Activated effector memory CD4-positive, alpha-beta T cell treated with anti-CD3 and anti-CD28 coated beads, Interleukin-2, amount 50 U/mL, for 16 hours (primary cell): Measurements from ENCODE around the gene CCT4.
"Not testable (repeated sequence)": the region's sequence is repeated elsewhere in the genome, so short reads cannot be mapped to it uniquely, and the experiment has no call there.

Experiments used
- DNase-seq: peaks from one replicate; pipeline ENCODE4 v3.0.0-alpha.2; 2020

CCT4 gene, protein sequence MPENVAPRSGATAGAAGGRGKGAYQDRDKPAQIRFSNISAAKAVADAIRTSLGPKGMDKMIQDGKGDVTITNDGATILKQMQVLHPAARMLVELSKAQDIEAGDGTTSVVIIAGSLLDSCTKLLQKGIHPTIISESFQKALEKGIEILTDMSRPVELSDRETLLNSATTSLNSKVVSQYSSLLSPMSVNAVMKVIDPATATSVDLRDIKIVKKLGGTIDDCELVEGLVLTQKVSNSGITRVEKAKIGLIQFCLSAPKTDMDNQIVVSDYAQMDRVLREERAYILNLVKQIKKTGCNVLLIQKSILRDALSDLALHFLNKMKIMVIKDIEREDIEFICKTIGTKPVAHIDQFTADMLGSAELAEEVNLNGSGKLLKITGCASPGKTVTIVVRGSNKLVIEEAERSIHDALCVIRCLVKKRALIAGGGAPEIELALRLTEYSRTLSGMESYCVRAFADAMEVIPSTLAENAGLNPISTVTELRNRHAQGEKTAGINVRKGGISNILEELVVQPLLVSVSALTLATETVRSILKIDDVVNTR

DNA sequence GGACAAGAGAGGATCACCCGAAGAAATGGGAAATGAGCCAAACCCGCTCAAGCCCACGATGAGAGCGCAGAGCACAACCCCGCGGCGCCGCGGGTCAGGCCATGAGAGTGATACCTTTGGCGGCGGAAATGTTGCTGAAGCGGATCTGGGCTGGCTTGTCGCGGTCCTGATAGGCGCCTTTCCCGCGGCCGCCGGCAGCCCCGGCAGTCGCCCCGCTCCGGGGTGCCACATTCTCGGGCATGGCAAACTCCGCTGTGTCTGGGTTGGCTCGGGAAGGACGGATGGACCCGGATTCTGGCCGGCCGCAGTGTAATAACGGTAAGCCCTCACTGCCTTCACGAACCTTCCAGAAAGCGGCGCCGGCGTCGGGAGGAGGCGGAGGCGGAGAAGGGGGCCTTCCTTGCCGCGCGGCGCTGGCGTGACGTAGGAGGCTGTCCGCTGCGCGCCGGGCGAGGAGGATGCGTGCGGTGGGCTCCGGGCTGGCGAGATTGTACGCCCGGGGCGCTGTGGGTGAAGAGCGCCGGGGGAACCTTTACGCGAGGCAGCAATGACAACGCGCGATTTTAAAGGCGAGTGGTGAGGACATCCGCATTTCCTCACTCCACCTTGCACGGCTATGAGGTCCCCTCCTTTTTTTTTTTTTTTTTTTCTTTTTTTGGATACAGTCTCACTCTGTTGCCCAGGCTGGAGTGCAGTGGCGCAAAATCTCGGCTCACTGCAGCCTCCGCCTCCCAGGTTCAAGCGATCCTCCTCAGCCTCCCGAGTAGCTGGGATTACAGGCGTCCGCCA lies at the start of gene CCT4:
Gene CCT4 (minus strand): TSS at position 390 of the 789 bp plus-strand sequence. CDS start 149 bp downstream, at position 241.
- peak; percentile 97 for DNase-seq

DNA sequence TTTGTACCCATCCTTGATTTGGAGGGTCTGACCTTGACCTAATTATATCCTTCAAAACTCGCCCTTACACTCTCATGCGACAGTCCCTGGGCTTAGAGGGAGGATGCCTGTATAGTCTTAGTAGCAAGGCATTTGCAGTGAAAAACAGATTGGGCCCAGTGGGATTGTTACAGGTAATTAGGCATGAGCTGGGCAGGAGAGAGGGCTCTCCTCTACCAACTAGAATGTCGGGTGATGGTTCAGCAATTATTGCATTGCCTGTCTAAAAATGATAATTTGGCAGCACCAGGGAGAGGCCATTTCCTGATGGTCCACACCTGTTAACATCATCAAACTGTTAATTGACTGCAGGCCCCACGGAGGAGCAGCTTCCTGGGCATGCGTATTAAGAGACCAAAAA lies 49.4 kb upstream of the CCT4 start:
- no peak for DNase-seq

DNA sequence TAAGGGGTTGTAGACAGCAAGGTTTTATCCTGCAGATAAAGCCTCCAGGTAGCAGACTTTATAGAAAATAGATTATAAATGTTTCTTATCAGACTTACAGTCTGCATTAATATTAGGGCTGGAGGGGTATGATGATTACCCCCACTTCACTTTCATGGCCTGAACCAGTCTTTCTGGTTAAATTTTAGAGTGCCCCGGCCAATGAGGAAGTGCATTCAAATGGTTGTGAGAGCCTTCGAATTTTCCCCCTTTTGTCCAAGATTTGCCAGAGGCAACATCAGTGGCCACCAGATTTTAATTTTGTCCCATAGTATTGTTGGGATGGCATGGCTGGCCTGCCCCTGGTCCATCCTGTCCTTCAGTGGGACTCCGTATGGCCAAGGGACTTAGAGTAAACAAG lies 48.6 kb upstream of the CCT4 start:
- no peak for DNase-seq

DNA sequence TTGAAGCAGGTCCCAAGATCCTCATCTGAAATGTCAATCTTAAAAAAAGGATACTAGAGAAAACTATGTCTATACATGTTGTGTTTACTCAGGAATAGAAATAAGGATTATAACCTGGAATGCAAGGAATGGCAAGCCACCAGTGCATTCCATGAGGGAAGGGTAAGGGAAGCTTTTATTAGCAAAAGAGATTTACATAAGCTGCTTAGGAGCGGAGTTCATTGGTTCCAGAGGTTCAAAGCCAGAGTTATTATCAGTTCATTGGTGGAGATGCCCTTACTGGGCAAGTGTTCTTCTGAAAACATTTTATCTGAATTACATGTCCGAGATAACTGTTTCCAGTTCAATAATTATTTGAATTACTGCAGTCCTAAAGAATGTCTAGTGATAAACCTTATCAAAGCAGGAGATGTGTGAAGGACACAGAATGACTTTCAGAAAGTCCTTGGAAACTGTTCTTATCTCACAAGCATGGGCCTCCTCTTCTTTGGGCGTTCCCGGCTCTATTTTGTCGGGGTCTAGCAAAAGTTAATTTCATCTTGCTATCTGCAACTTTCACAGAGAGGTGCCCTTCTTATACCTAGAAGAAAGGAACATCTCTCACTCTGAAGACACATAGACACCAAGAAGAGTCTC lies 40.5 kb upstream of the CCT4 start:
- DNase-seq = no peak

DNA sequence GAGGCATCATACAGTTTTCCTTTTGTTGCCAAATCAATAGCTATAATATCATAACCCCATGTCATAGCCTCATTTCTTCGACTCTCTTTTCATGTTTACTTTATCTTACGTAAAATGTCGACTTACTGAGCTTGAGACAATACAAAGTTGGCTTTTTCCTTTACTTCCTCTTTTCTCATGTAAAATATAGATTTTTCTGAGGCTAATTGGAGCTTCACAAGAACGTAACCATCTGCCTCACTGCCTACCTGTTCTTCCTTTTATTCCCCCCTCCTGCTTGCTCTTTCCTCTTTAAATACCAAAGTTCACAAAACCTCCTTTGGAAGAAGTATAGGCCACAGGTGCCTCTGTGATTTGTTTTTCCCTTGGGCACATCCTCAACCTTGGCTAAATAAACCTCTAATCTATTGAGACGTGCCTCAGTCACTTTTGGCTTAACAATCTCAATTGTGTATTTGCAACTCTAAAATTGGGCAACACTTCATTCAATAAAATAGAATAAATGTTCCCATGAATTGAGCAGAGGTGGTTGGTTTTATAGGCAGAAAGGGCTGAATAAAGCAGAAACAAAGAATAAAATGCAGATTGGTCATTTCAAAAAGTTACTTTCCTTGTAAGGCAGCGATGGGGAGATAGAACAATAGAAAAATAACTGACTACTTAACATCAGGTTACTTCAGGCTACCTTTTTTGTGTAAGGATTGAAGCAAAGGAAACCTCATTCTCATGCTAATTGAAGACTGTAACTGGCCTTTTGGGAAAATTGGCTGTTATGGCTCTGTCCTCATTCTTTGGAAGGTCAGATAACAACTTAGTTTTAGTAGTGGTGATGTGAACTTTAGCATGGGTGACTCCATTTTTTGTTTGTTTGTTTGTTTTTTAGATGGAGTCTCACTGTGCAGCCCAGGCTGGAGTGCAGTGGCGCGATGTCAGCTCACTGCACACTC lies 38.3 kb upstream of the CCT4 start:
- no peak for DNase-seq

DNA sequence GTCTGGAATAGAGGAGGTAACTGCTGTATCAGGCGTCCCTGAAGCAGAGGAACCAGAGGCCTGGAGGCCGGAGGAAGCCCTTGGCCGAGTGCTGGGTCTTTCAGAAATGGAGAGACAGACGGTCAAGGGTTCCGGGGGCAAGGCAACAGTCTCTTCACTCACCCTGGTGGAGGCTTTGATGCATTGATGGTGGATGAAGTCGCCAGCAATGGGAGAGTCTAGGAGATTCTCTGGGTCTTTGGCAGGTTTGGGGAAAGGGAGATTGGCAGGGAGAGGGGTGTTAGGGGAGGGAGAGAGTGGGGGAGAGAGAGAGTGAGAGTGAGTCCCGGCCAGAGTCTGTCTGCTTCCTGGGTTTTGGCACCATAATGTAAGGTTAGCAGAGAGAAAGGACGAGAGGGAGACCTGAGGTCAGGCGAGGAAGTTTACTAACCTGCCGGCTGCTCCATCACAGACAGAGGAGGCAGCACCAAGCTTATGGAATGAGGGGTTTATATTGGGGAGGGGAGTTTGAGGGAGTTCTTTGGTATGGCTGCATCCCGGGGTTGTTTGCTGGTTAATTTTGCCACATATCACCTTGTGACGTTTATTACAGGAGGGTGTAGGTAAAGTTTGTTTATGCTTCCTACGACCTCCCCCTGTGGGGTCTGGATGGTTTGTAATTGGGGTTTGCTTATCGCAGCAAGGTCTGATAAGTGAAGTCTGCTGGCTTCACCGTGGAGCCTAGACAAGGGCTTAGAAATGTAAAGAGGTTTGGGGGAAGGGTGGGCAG lies 36.6 kb upstream of the CCT4 start:
- DNase-seq = no peak

DNA sequence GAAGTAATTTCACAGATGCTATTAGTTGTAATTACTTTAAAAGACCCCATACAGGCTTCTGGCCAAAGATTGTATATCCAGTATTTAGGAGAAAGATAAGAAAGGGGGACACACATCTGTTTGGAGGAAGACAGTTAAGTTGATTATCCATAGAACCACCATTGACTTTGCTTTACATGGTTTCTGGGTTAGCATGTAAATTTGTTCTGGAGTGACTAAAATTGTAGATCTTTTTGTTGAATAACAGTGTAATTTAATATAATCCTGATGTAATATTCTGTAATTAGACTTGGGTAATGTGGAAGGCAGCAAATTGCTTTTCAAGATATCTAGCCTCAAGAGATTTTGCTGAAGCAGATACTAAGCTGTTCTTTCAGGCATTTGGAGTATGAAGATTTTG lies 34.3 kb upstream of the CCT4 start:
- no peak for DNase-seq

DNA sequence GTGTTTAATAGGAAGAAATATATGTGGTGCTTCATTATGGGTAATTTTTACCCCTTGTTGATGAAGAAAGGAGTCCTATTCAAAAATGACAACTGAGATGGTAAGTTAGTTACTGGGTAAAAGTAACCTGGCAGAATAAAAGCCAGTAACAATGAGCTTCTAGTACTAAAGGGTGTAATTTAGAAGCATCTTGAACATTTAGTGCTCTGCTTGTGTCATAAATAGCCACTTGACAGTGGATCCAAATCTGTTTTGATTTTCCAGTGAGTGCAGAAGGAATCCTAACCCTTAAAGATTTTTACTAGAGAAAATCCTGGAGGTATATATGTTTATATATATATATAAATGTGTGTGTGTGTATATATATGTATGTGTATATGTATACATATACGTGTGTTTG lies 32.1 kb upstream of the CCT4 start:
- DNase-seq = no peak

DNA sequence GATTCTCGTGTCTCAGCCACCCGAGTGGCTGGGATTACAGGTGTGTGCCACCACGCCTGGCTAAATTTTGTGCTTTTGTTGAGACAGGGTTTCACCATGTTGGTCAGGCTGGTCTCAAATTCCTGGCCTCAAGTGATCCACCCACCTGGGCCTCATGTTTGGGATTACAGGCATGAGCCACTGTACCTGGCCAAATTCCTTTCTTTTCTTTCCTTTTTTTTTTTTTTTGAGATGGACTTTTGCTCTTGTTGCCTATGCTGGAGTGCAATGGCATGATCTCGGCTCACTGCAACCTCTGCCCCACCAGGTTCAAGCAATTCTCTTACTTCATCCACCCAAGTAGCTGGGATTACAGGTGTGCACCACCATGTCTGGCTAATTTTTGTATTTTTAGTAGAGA lies 26.3 kb upstream of the CCT4 start:
- DNase-seq = not testable (repeated sequence)

DNA sequence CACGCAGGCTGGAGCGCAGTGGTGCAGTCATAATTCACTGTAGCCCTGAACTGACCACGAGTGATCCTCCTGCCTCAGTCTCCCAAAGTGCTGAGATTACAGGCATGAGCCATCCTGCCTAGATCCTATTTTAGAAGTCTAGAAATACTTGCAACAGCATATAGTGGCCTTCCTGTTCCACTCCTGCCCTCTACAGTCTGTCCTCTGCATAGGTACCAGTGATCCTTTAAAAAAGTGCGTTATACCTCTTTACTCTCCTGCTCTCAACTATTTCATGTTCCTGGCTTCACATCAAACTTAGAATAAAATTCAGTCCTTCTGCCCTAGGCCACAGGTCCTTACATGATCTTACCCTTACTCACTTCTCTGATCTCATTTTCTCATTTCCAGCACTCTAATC lies 23.1 kb upstream of the CCT4 start:
- peak; percentile 41 for DNase-seq

DNA sequence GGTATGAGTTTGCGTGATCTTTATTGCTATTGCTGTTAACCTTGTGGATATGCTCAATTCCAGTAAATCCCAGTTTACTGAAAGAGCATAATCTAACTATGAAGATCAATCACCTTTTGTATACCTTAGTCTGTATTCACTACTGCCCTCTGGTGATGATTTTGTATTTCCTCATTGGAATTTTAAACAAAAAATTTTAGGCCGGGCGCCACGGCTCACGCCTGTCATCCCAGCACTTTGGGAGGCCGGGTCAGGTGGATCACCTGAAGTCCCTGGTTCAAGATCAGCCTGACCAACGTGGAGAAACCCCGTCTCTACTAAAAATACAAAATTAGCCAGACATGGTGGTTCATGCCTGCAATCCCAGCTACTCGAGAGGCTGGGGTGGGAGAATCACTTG lies 22.1 kb upstream of the CCT4 start:
- DNase-seq = peak; percentile 16

DNA sequence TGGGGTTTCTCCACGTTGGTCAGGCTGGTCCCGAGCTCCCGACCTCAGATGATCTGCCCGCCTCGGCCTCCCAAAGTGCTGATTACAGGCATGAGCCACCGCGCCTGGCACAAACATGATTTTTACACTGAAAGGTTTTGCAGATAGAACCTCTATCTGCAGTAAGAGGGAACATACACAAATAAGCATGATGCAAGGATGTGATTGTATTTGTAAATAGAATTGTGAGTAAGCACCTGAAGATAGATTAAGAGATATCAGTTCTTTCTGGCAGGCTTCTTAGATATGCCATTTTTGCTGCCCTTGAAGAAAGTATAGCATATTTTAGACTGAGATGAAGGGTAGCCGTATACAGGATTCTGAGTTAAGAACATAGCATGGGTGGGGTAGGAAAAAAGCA lies 20.7 kb upstream of the CCT4 start:
- peak; percentile 14 for DNase-seq

DNA sequence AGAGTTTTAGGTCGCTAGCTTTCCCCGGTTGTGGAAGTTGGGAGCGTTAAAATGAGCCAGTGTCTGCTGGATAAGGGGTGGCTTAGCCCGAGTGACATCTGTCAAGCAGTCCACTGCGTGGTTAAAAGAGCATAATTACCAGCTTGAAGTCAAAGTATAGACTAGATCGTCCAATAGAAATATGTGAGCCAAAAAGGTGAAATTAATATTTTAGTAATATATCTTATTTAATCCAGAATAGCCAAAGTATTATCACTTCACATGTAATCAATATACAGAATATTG lies 17.7 kb upstream of the CCT4 start:
- DNase-seq = peak; percentile 51

DNA sequence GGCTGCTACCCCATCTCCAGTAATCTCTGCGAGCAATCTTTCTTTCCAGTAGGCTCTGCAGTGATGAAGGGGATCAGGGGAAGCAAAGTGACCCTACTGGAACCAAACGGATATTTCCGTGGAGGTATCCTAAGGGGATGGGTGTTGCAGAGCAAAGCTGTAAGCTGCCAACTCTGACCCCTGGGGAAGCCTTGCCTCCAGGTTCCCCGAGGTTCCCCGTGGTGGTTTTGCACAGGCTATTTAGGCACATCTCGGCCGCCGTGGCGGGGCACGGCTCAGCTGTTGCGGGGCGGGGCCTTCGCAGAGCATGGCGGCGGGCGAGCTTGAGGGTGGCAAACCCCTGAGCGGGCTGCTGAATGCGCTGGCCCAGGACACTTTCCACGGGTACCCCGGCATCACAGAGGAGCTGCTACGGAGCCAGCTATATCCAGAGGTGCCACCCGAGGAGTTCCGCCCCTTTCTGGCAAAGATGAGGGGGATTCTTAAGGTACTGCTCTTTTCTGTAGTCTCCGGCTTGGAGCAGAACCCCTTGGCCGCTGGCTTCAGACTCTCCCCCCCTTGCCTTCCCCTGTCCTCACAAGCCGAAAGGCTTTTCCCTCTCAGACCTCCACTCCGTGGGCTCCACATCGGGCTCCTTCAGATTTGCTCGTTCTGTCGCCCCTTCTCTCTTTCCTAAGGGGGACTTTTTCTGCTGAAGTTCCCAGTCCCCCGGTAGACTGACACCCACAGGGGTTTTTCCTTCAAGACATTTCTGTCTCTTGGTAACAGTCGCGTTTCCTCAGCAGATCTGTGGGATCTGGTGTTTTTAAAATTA lies 17.1 kb upstream of the CCT4 start, which contains the start of gene COMMD1:
Gene COMMD1 (plus strand): TSS at position 303 of the 814 bp plus-strand sequence. CDS start 5 bp downstream, at position 308.
- peak; percentile 93 for DNase-seq

DNA sequence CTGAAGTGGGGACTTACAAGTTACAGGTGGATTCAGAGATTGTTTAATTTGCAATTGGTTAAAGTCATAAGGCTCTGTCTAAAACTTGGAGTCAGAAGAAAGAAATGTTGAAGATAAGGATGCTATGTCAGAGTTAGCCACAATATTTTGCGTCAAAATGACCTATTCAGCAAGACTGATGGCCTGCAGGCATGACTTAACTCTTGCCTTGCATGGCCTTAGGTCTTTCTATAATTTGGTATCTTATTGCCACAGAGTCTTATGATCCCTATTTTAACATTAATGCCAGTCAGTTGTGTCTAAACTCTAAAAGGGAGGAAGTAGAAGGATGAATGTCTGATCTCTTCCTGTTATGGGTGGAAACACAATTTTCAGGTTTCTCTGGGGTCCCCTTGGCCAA lies 11.8 kb upstream of the CCT4 start:
- no peak for DNase-seq

DNA sequence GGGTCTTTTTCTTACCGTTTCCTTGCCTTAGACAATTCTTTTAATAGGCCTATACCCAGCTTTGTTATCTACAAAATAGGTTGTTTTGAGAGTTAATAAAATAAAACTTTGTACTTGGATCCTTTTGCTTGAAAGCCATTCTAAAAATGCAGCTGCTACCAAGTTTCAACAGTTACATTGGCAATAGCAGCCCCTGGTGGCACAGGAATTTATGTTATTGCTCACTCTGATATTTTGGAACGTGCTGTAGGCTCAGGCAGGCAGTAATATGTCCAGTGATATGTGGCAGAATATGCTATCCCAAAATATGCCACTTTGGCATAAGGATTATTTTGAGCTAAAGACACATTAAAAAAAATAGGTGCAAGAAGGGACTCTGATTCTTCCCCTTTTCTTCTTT lies 10.4 kb upstream of the CCT4 start:
- DNase-seq = no peak

DNA sequence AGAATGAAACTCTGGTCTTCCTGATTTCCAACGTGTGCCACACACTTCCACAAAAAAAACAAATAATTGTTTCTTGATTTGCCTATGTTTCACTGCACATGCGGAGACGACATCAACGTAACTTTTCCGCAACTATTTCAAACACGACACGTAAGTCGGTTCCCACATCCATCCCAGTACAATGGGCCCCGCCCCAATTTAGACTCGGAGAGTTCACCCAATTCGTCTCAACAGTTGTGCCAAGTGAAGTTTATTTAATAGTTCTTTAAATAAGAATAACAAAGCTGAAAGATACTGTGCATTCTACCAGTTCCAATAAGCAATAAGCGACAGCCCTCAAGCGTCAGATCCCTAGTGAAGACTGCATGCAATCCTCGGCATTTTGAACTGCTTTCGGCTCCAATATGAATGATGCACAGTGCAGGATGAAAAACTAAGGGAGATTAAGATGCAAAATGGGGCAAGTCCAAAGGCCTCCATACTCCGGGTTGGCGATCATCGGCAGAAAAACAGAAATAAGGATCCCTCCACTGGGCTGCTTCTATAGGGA lies 664 bp downstream of the CCT4 start:
- peak; percentile 72 for DNase-seq

DNA sequence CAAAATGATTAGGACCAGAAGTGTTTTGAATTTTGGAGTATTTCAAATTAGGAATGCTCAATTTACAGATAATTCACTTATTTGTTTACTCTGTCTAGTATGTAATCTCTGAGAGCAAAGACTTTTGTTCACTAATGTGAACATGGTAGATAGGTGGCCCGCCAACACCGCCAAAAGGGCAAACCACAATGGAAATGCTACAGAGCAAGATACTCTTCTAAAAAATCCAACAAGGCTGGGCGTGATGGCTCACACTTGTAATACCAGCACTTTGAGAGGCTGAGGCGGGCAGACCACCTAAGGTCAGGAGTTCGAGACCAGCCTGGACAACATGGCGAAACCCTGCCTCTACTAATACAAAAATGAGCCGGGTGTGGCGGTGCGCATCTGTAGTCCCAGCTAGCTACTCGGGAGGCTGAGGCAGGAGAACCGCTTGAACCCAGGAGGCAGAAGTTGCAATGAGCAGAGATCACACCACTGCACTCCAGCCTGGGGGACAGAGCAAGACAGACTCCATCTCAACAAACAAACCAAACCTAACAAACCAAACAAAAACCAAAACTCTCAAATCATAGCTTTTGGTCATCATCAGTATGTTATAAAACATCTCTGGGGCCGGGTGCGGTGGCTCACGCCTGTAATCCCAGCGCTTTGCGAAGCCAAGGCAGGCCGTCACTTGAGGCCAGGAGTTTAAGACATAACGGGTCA lies 2.4 kb downstream of the CCT4 start:
- no peak for DNase-seq

DNA sequence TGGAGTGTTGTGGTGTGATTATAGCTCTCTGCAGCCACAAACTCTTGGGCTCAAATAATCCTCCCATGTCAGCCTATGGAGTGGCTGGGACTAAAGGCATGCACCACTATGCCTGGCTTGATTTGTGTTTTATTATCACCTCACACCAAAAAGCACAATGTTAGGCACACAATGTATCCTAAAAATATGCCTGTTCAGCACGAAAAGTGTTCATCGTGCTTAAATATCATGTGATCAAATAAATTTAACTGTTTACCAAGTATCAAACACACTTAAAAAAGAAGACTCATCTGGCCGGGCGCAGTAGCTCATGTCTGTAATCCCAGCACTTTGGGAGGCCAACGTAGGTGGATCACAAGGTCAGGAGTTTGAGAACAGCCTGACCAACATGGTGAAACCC lies 5.6 kb downstream of the CCT4 start:
- DNase-seq = no peak

DNA sequence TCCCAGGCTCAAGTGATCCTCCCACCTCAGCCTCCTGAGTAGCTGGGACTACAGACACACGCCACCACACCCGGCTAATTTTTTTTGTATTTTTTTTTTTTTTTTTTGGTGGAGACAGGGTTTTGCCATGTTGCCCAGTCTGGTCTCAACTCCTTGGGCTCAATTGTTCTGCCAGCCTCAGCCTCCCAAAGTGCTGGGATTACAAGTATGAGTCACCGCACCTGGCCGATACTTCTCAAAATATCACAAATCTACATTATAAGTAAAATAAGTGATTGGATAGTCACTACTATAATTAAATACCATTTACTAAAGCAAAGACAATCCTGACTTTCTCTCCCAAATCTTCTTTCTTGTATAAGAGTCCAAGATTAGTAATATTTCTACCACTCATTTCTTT lies 9.1 kb downstream of the CCT4 start:
- DNase-seq = not testable (repeated sequence)
